Type B pancreatic cell (in vitro differentiated cells): Measurements from ENCODE around the gene MAP2K5. TPM values are rescaled to one million over a fixed set of nuclear protein-coding genes. Genes with fewer than 3 reads are reported as not detected.

Experiments used
- DNase-seq: peaks from one replicate; pipeline ENCODE4 v3.0.0; 2021; ENCODE audit warnings: mixed read lengths; ENCODE audit not compliant: unreplicated experiment; ENCODE audit errors: extremely low spot score
- H3K27ac Mint-ChIP-seq: 2 replicates; pipeline ENCODE4 v1.8.0; 2021; ENCODE audit warnings: mild to moderate bottlenecking, mixed read lengths
- H3K27me3 Mint-ChIP-seq: 2 replicates; pipeline ENCODE4 v1.8.0; 2021; ENCODE audit warnings: mixed read lengths
- H3K36me3 Mint-ChIP-seq: 2 replicates; pipeline ENCODE4 v1.8.0; 2021; ENCODE audit warnings: mixed read lengths
- H3K4me1 Mint-ChIP-seq: one replicate; pipeline ENCODE4 v1.8.0; 2021; ENCODE audit warnings: mixed read lengths; ENCODE audit not compliant: unreplicated experiment
- H3K4me3 Mint-ChIP-seq: 2 replicates; pipeline ENCODE4 v1.8.0; 2021; ENCODE audit warnings: mild to moderate bottlenecking, mixed read lengths
- H3K9me3 Mint-ChIP-seq: 2 replicates; pipeline ENCODE4 v1.8.0; 2021; ENCODE audit warnings: mixed read lengths
- CTCF ChIP-seq: fragments of 200-600 bp; sonication (generic); conservative IDR thresholded peaks from 2 replicates; pipeline ENCODE4 v1.5.0; 2021; ENCODE audit warnings: antibody characterized with exemption, mild to moderate bottlenecking
- long read RNA-seq: library from polyadenylated mRNA; unstranded; transcript quantifications from one replicate; pipeline ENCODE4 v2.0.0, GENCODE V29; 2020
- total RNA-seq: library from RNA; stranded (reverse); gene quantifications from 2 replicates; pipeline ENCODE4 v1.2.1, GENCODE V29; 2021; ENCODE audit warnings: low replicate concordance

The MAP2K5 gene
- 13.3 and 21.8 TPM in 2 replicates for total RNA-seq
- long read RNA-seq, partial matches to known transcripts = 1 of 7 reads
- long read RNA-seq, other reads (novel, unspliced or antisense) = 3 of 7 reads

- Mint-ChIP-seq H3K36me3 (peaks cover 4% of the 10 kb centered on the region), H3K4me3 (peak within 1 kb of the TSS; percentile 98), H3K27ac (peak within 1 kb of the TSS; percentile 84), H3K4me1 (peaks cover 25% of the 10 kb centered on the region), H3K9me3 (no peaks in the 10 kb centered on the region), H3K27me3 (no peaks in the 10 kb centered on the region)
- DNase-seq = peak; percentile 79
- no peak for TF ChIP-seq CTCF
Observed at GRCh38 chr15:67542420-67543347, at the start of gene MAP2K5. MAP2K5 (plus strand) TSS chr15:67542703; CDS start chr15:67543336, 633 bp downstream.

DNA sequence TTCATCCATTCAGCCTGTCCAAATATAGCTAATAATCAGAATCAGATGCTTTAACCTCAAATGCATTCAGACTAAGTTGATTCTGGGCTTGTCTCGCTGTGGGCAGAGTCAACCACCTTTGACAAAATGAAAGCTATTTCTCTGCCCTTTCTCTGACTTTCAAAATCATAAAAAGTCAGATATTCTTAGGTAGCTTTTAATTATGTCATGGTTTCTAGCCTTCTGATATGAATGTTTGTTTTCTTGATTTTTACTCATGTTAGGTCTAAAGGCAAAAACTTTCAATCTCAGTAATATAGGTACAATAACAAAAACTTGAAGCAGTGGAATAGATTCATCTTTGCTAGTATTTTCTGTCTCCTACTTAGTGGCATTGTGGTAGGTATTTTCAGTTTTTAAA, 46.9 kb upstream of the MAP2K5 start:
- Mint-ChIP-seq H3K27me3 (peaks cover 4% of the 10 kb centered on the region), H3K4me3 (no peak overlapping the region), H3K4me1 (no peaks in the 10 kb centered on the region), H3K27ac (no peak overlapping the region), H3K36me3 (no peaks in the 10 kb centered on the region), H3K9me3 (no peaks in the 10 kb centered on the region)
- TF ChIP-seq CTCF = no peak
- DNase-seq = no peak

DNA sequence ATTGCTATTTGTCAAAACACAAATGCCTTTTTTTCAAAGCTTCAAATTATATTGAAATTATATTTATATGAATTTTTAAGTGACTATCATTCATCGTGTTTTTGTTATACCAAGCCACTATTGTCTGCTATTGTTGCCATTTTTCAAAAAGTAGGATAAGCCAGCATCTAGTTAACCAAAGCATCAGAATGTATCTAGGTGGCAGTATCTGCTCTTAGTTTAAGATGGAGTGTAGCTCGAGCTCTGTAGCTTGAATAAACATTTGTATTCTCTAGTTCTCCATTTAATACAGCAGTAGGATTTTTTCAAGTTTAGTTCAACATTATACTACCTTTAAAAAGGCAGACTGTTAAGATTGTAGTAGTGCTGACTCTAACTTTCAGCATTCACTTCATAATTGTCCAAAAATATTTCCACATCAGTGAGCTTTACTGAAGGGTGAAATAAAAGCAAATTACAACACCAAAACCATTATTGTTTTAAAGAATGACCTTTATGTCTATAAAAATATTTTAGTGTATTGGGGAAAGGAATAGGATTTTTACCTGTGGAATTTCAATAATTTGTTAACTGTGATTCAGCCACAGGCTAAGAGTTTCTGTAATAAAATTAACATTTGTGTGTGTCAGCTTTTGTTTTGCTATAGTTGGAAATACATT, 41.2 kb upstream of the MAP2K5 start:
- Mint-ChIP-seq H3K4me1 (peaks cover 18% of the 10 kb centered on the region), H3K36me3 (no peaks in the 10 kb centered on the region), H3K27ac (no peak overlapping the region), H3K4me3 (peak overlapping the region; percentile 21), H3K9me3 (no peaks in the 10 kb centered on the region), H3K27me3 (peaks cover 8% of the 10 kb centered on the region)
- peak; percentile 37 for TF ChIP-seq CTCF
- DNase-seq = no peak

GRCh38 chr15:67501836-67502461, 40.6 kb upstream of the MAP2K5 start:
- no peak overlapping the region for H3K27ac Mint-ChIP-seq
- peaks cover 8% of the 10 kb centered on the region for H3K27me3 Mint-ChIP-seq
- no peaks in the 10 kb centered on the region for H3K36me3 Mint-ChIP-seq
- H3K4me3 Mint-ChIP-seq = peak overlapping the region; percentile 21
- H3K4me1 Mint-ChIP-seq = peaks cover 18% of the 10 kb centered on the region
- TF ChIP-seq CTCF = no peak
- no peak for DNase-seq
- H3K9me3 Mint-ChIP-seq = no peaks in the 10 kb centered on the region

DNA sequence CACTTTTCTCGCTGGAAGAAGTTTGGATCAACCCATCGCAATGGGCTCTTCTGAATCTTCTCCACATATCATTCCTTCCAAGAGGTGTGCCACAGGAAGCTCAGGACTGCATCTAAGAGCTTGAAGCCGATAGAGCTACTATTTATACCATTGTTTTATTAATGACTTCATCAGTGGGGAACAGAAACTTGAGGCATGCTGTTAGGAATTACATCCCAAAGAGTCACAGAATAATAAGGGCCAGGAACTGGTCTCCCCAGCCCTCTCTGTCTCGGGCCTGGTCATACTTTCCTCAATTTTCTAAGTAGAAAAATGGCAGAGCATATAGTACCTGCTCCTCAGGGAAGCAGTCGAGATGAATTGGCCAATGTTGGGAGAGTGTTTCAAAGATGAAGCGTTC, 38.4 kb upstream of the MAP2K5 start:
- no peak for TF ChIP-seq CTCF
- Mint-ChIP-seq H3K27me3 (peaks cover 8% of the 10 kb centered on the region), H3K4me1 (peaks cover 18% of the 10 kb centered on the region), H3K4me3 (no peak overlapping the region), H3K27ac (no peak overlapping the region), H3K9me3 (no peaks in the 10 kb centered on the region), H3K36me3 (no peaks in the 10 kb centered on the region)
- DNase-seq = no peak
